GM12892 (cell line): ENCODE measurements around the gene KLK11.
"Not testable (repeated sequence)": the region's sequence is repeated elsewhere in the genome, so short reads cannot be mapped to it uniquely, and the experiment has no call there.

Experiments used
- DNase-seq: peaks from one replicate; pipeline ENCODE4 v3.0.0; 2011; ENCODE audit not compliant: insufficient read length
- FAIRE-seq: peaks from 2 replicates; lab custom pipeline; 2011; peaks lifted over from hg19 to GRCh38; lab: Jason Lieb, UNC
- POLR2A ChIP-seq: IDR thresholded peaks from 2 replicates; pipeline ENCODE4 v1.6.1; 2011; ENCODE audit warnings: low read depth, low read length, control low read depth
- POLR2AphosphoS5 ChIP-seq: IDR thresholded peaks from 2 replicates; pipeline ENCODE4 v1.6.1; 2011; ENCODE audit warnings: low read depth, low read length, control low read depth
- TAF1 ChIP-seq: IDR thresholded peaks from 2 replicates; pipeline ENCODE4 v1.6.1; 2011; ENCODE audit warnings: low read depth, mild to moderate bottlenecking, control low read depth, low read length, borderline replicate concordance

KLK11 gene

GRCh38 chr19:50998686-50999085 is 27.7 kb downstream of the KLK11 start:
- TF ChIP-seq POLR2A (no peak), TAF1 (no peak), POLR2AphosphoS5 (no peak)
- DNase-seq (no peak), FAIRE-seq (no peak)

DNA sequence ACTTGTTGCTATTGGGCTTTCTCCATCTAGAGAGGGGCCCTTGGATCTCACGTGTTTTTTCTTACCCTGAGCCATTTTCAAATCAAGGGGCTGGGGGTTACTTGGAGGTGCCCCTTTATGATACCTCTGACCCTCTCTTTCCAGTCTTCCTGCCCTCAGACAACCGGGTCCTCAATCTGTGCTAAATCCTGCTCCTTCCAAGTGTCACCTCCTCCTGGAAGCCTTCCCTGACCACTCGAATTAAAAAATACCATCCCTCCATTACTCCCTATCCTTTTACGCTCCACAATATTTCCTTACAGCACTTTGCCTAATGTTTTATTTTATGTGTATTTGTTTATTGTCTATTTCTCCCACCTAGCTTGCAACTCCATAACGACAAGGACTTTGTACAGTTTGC is 28.4 kb downstream of the KLK11 start:
- FAIRE-seq = no peak
- TF ChIP-seq POLR2AphosphoS5 (no peak), TAF1 (no peak), POLR2A (no peak)
- DNase-seq = no peak

DNA sequence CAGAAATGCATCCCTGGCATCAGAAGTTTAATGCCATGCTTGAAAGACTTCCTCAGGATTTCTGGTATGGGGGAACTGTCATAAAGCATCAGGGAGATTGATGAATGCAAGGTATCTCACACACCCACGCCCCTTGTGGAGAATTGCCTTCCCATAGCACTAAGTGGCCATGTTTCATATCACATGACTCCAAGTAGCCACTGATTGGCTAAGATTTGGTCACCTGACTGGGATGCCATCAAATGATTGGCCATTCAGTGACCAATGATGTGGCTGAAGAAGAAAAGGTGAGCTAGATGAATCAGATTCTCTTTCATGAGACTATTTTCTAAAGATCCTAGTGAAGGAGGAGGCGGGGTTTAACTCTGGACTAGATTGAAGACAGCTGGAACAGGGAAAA is 32.3 kb downstream of the KLK11 start:
- FAIRE-seq (no peak), DNase-seq (no peak)
- no peak for TF ChIP-seq POLR2AphosphoS5
- TF ChIP-seq TAF1 = no peak
- TF ChIP-seq POLR2A = no peak

GRCh38 chr19:50992666-50993035 is 33.8 kb downstream of the KLK11 start:
- TF ChIP-seq POLR2AphosphoS5 = no peak
- no peak for TF ChIP-seq POLR2A
- TF ChIP-seq TAF1 = no peak
- DNase-seq (no peak), FAIRE-seq (no peak)

DNA sequence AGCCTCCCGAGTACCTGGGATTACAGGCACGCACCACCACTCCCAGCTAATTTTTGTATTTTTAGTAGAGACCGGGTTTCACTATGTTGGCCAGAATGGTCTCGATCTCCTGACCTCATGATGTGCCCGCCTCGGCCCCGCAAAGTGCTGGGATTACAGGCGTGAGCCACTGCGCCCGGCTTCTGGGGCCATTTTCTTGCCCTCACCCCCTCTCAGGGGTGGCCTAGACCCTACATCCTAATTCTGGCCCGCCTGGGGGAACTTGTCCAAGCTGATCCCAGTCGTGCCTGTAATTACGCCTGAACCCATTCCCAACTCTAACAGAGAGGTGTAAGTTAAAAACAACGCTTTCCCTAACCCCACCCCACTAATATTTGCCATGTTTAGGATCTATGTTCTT is 42.0 kb downstream of the KLK11 start:
- FAIRE-seq, DNase-seq: not testable (repeated sequence)

- TF ChIP-seq TAF1 = no peak
- TF ChIP-seq POLR2AphosphoS5 = no peak
- TF ChIP-seq POLR2A = no peak
- no peak for DNase-seq
- FAIRE-seq = no peak
Observed at GRCh38 chr19:50983625-50984292, 42.7 kb downstream of the KLK11 start, which contains the start of gene KLK7. TSS of gene KLK7 (minus strand) at chr19:50983917. CDS start at chr19:50982399, 1,518 bp downstream.

DNA sequence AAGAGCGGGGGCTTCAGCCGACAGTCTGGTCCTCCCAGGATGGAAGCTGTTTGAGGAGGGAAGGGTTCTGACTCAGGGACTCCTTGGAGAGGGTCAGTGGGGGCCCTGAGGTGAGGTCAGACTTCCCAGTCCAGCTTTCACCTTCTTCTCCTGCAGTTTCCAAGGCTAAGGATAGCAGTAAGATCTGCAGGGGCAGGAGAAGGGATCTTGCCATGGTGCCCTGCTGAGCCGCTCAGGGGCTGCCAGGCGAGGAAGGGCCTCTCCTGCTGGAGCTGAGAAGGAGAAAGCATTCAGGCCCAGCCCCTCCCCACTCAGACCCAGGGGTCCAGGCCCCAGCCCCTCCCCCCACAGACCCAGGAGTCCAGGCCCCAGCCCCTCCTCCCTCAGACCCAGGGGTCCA is 44.2 kb downstream of the KLK11 start:
- FAIRE-seq (no peak), DNase-seq (no peak)
- TF ChIP-seq POLR2AphosphoS5 (no peak), TAF1 (no peak), POLR2A (no peak)

- DNase-seq (no peak), FAIRE-seq (no peak)
- TF ChIP-seq POLR2A = no peak
- no peak for TF ChIP-seq POLR2AphosphoS5
- no peak for TF ChIP-seq TAF1
Observed at GRCh38 chr19:50981587-50982146, 44.7 kb downstream of the KLK11 start.

GRCh38 chr19:50980208-50980607 is 46.2 kb downstream of the KLK11 start:
- FAIRE-seq = no peak
- TF ChIP-seq TAF1 (no peak), POLR2A (no peak), POLR2AphosphoS5 (no peak)
- DNase-seq = no peak

GRCh38 chr19:50979758-50980157 is 46.7 kb downstream of the KLK11 start:
- DNase-seq (no peak), FAIRE-seq (no peak)
- TF ChIP-seq POLR2AphosphoS5 (no peak), POLR2A (no peak), TAF1 (no peak)

- DNase-seq = no peak
- no peak for FAIRE-seq
- no peak for TF ChIP-seq POLR2AphosphoS5
- TF ChIP-seq POLR2A = no peak
- no peak for TF ChIP-seq TAF1
Observed at GRCh38 chr19:50978772-50979390, 47.5 kb downstream of the KLK11 start.

DNA sequence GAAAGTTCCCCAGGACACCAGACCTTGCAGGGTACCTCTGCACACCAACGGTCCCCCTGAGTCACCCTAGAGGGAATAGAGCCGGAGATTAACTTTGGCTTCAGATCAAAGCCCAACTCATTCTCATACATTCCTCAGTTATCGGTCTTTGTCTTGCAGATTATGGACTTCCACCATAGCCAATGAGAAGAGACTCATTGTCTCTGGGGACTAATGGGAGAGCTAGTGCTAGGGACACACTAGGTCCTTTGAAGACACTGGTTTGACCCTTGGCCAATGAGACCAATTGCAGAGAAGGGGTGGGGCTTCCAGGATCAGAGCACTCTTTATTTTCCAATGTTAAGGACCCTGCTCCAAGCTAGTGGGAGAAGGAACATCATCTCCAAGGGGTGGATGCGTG is 48.8 kb downstream of the KLK11 start:
- FAIRE-seq (no peak), DNase-seq (no peak)
- TF ChIP-seq TAF1 = no peak
- TF ChIP-seq POLR2A = no peak
- TF ChIP-seq POLR2AphosphoS5 = no peak
